Liver (tissue), 9 donors: ENCODE measurements around the gene IL20. TPM values are rescaled to one million over a fixed set of nuclear protein-coding genes. Genes with fewer than 3 reads are reported as not detected.

ENCODE experiments used
- DNase-seq: peaks from one replicate; pipeline ENCODE4 v3.0.0-alpha.2; 2017; ENCODE audit warnings: low spot score
- H3K27ac ChIP-seq, 2 donors: one replicate each; pipeline ENCODE4 v1.7.0; 2013; ENCODE audit warnings: inconsistent platforms in 2 of 2, low read length in 2 of 2, control low read depth in 1 of 2, low read depth in 1 of 2, mild to moderate bottlenecking in 1 of 2
- H3K27me3 ChIP-seq, 4 donors: one replicate each; pipeline versions ENCODE4 v1.6.1 to v1.7.0; 2013; ENCODE audit warnings: low read length in 3 of 4, inconsistent platforms in 1 of 4, mild to moderate bottlenecking in 1 of 4, moderate library complexity in 1 of 4; ENCODE audit not compliant: control insufficient read depth in 4 of 4, insufficient read depth in 4 of 4
- H3K36me3 ChIP-seq, 4 donors: one replicate each; pipeline versions ENCODE4 v1.6.1 to v1.7.0; 2013; ENCODE audit warnings: low read length in 3 of 4, mild to moderate bottlenecking in 3 of 4, low read depth in 1 of 4, moderate library complexity in 1 of 4; ENCODE audit not compliant: control insufficient read depth in 4 of 4, insufficient read depth in 3 of 4
- H3K4me1 ChIP-seq, 4 donors: one replicate each; pipeline versions ENCODE4 v1.6.1 to v1.7.0; 2013; ENCODE audit warnings: low read length in 3 of 4, mild to moderate bottlenecking in 3 of 4, moderate library complexity in 1 of 4; ENCODE audit not compliant: control insufficient read depth in 4 of 4, insufficient read depth in 4 of 4
- H3K4me3 ChIP-seq, 3 donors: one replicate each; pipeline versions ENCODE4 v1.6.1 to v1.7.0; 2013; ENCODE audit warnings: low read length in 3 of 3, control low read depth in 1 of 3, low read depth in 1 of 3, mild to moderate bottlenecking in 1 of 3
- H3K9ac ChIP-seq, 2 donors: one replicate each; pipeline ENCODE4 v1.7.0; 2013; ENCODE audit warnings: low read length in 2 of 2, mild to moderate bottlenecking in 2 of 2, moderate library complexity in 2 of 2, control low read depth in 1 of 2, low read depth in 1 of 2
- H3K9me3 ChIP-seq, 4 donors: one replicate each; pipeline versions ENCODE4 v1.6.1 to v1.7.0; 2013; ENCODE audit warnings: low read length in 3 of 4; ENCODE audit not compliant: control insufficient read depth in 4 of 4
- EGR1 ChIP-seq, 2 donors: IDR thresholded peaks; 2 replicates each; pipeline ENCODE4 v1.6.1; 2016 to 2018; ENCODE audit warnings: antibody characterized with exemption in 2 of 2, low read depth in 2 of 2
- FOXA1 ChIP-seq: IDR thresholded peaks from 2 replicates; pipeline ENCODE4 v1.6.1; 2016; ENCODE audit warnings: antibody characterized with exemption
- FOXA2 ChIP-seq: IDR thresholded peaks from 2 replicates; pipeline ENCODE4 v1.6.1; 2016; ENCODE audit warnings: antibody characterized with exemption
- GABPA ChIP-seq, 2 donors: IDR thresholded peaks in 1 of 2; conservative IDR thresholded peaks in 1 of 2; 2 replicates each; pipeline ENCODE4 v1.6.1; 2016; ENCODE audit warnings: antibody characterized with exemption in 2 of 2, mild to moderate bottlenecking in 1 of 2, moderate library complexity in 1 of 2
- HNF4A ChIP-seq, 2 donors: conservative IDR thresholded peaks; 2 replicates each; pipeline ENCODE4 v1.6.1; 2016; ENCODE audit warnings: antibody characterized with exemption in 2 of 2, mild to moderate bottlenecking in 2 of 2
- HNF4G ChIP-seq: IDR thresholded peaks from 2 replicates; pipeline ENCODE4 v1.6.1; 2016; ENCODE audit warnings: antibody characterized with exemption
- JUND ChIP-seq, 2 donors: IDR thresholded peaks; 2 replicates each; pipeline ENCODE4 v1.6.1; 2016; ENCODE audit warnings: antibody characterized with exemption in 2 of 2
- NR2F2 ChIP-seq: IDR thresholded peaks from 2 replicates; pipeline ENCODE4 v1.6.1; 2016; ENCODE audit warnings: antibody characterized with exemption
- RAD21 ChIP-seq, 2 donors: IDR thresholded peaks; 2 replicates each; pipeline ENCODE4 v1.6.1; 2016; ENCODE audit warnings: antibody characterized with exemption in 2 of 2, mild to moderate bottlenecking in 2 of 2
- REST ChIP-seq: IDR thresholded peaks from 2 replicates; pipeline ENCODE4 v1.6.1; 2016; ENCODE audit warnings: antibody characterized with exemption, mild to moderate bottlenecking
- SP1 ChIP-seq: IDR thresholded peaks from 2 replicates; pipeline ENCODE4 v1.6.1; 2018; ENCODE audit warnings: antibody characterized with exemption, mild to moderate bottlenecking
- TAF1 ChIP-seq: conservative IDR thresholded peaks from 2 replicates; pipeline ENCODE4 v1.6.1; 2016; ENCODE audit warnings: antibody characterized with exemption, mild to moderate bottlenecking
- WGBS: extraction: QIAGEN DNeasy Blood & Tissue Kit; methylation state at CpG from one replicate; pipeline ENCODE4 v1.1.7; 2013; 5-methylcytosine and 5-hydroxymethylcytosine counted together
- polyA plus RNA-seq, 2 donors: library from polyadenylated mRNA; stranded (reverse) in 1 of 2; unstranded in 1 of 2; fragments of 200-250 nt in 1 of 2; fragments of >200 nt in 1 of 2; fragmentation: Nextera tagmentation in 1 of 2; extraction: Ambion mirVana in 1 of 2; gene quantifications; one replicate each; pipeline versions ENCODE4 v1.2.1 to v1.2.3, GENCODE V29; 2013 to 2015
- total RNA-seq, 2 donors: library from RNA; depleted of rRNA; stranded (reverse); fragments of >200 nt; gene quantifications; one replicate each; pipeline ENCODE4 v1.2.3, GENCODE V29; 2014
- TF ChIP-seq, protein P1 (sequence below): IDR thresholded peaks from 2 replicates; pipeline ENCODE4 v1.6.1; 2016; ENCODE audit warnings: antibody characterized with exemption
- TF ChIP-seq, protein P2 (sequence below): IDR thresholded peaks from 2 replicates; pipeline ENCODE4 v1.6.1; 2016; ENCODE audit warnings: antibody characterized with exemption
- TF ChIP-seq, protein P3 (sequence below): fragments of 150-350 bp; IDR thresholded peaks from 2 replicates; pipeline ENCODE4 v1.5.1; 2017; ENCODE audit warnings: improper control_type of control experiment, low read depth, low read length; ENCODE audit not compliant: missing input control
- donor health status: healthy.
- donor health status: healthy.
- donor health status: healthy.
- donor health status: healthy.
- donor health status: healthy.

IL20 gene
- total and polyA plus RNA-seq, 4 donors: 0.17 TPM; not detected in 3

DNA sequence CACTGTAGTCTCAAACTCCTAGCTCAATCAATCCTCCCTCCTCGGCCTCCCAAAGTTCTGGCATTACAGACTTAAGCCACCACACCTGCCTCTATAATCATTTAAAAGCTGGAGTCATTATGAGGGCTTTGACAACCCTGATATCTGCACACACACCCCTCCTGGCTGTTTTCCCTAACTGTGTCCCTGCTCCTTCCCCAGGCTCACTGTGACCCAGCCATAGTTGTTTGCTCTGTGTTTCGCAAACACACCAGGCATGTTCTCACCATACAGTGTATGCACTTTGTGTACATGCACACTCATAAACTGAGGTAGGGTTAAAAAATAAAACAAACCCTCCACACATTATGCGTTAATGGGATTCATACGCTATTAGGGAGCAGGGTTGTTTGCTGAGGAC, 21.8 kb upstream of the IL20 start:
- 87% methylated on average over 4 of the region's 4 CpGs for WGBS
- Histone ChIP-seq H3K9me3 (no peaks in the 10 kb centered on the region), H3K27ac (no peak overlapping the region), H3K4me3 (no peak overlapping the region), H3K36me3 (no peaks in the 10 kb centered on the region), H3K9ac (no peak overlapping the region), H3K27me3 (no peaks in the 10 kb centered on the region), H3K4me1 (peaks cover 0 to 4% (median 0%) of the 10 kb centered on the region in 4 donors)
- TF ChIP-seq HNF4A (conservative IDR thresholded peaks at IDR 0.05): no peak
- TF ChIP-seq SP1: no peak
- TF ChIP-seq, protein P1, sequence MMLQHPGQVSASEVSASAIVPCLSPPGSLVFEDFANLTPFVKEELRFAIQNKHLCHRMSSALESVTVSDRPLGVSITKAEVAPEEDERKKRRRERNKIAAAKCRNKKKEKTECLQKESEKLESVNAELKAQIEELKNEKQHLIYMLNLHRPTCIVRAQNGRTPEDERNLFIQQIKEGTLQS: no peak
- no peak for TF ChIP-seq HNF4G
- TF ChIP-seq, protein P2, sequence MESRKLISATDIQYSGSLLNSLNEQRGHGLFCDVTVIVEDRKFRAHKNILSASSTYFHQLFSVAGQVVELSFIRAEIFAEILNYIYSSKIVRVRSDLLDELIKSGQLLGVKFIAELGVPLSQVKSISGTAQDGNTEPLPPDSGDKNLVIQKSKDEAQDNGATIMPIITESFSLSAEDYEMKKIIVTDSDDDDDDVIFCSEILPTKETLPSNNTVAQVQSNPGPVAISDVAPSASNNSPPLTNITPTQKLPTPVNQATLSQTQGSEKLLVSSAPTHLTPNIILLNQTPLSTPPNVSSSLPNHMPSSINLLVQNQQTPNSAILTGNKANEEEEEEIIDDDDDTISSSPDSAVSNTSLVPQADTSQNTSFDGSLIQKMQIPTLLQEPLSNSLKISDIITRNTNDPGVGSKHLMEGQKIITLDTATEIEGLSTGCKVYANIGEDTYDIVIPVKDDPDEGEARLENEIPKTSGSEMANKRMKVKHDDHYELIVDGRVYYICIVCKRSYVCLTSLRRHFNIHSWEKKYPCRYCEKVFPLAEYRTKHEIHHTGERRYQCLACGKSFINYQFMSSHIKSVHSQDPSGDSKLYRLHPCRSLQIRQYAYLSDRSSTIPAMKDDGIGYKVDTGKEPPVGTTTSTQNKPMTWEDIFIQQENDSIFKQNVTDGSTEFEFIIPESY: no peak
- no peak for TF ChIP-seq EGR1 (IDR thresholded peaks at IDR 0.05; ENCODE audit: low read depth in 2 of 2)
- TF ChIP-seq REST: no peak
- no peak for TF ChIP-seq NR2F2
- no peak for TF ChIP-seq JUND (IDR thresholded peaks at IDR 0.05)
- TF ChIP-seq TAF1: no peak
- no peak for TF ChIP-seq FOXA1
- DNase-seq: no peak

DNA sequence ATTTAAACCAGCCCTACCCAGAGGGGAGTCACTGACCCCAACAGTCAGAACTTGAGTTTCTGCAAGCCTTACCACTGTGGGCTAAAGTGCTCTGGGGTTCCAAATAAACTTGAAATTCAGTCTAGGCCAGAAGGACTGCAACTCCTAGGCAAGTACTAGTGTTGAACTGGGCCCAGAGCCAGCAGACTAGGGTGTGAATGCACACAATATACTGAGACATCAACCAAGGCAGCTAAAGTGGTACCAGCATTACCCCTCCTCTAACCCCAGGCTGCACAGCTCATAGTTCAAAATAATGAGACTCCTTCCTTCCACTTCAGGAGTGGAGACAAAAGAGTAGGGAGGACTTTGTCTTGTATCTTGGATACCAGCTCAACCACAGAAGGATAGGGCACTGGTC, 18.9 kb upstream of the IL20 start:
- no peaks in the 10 kb centered on the region for H3K36me3 ChIP-seq
- H3K27me3 ChIP-seq: no peaks in the 10 kb centered on the region
- no peak overlapping the region for H3K4me3 ChIP-seq
- no peaks in the 10 kb centered on the region for H3K9me3 ChIP-seq
- peaks cover 0 to 4% (median 0%) of the 10 kb centered on the region in 4 donors for H3K4me1 ChIP-seq
- H3K27ac ChIP-seq: no peak overlapping the region
- DNase-seq: no peak
- no peak for TF ChIP-seq FOXA1
- TF ChIP-seq HNF4G: no peak
- TF ChIP-seq FOXA2: no peak
- H3K9ac ChIP-seq: no peak overlapping the region

GRCh38 chr1:206847337-206847834, 18.0 kb upstream of the IL20 start:
- H3K4me1 ChIP-seq: peaks cover 0 to 4% (median 0%) of the 10 kb centered on the region in 4 donors
- 95% methylated on average over 3 of the region's 3 CpGs for WGBS
- no peaks in the 10 kb centered on the region for H3K36me3 ChIP-seq
- H3K27ac ChIP-seq: no peak overlapping the region
- no peaks in the 10 kb centered on the region for H3K9me3 ChIP-seq
- no peak overlapping the region for H3K4me3 ChIP-seq
- H3K9ac ChIP-seq: no peak overlapping the region
- H3K27me3 ChIP-seq: no peaks in the 10 kb centered on the region
- DNase-seq: peak; percentile 59
- TF ChIP-seq, protein P2: no peak
- no peak for TF ChIP-seq TAF1
- TF ChIP-seq RAD21 (IDR thresholded peaks at IDR 0.05): no peak
- TF ChIP-seq GABPA (IDR thresholded peaks at IDR 0.05 in 1 of 2, conservative IDR thresholded peaks at IDR 0.05 in 1 of 2): no peak
- TF ChIP-seq, protein P3, sequence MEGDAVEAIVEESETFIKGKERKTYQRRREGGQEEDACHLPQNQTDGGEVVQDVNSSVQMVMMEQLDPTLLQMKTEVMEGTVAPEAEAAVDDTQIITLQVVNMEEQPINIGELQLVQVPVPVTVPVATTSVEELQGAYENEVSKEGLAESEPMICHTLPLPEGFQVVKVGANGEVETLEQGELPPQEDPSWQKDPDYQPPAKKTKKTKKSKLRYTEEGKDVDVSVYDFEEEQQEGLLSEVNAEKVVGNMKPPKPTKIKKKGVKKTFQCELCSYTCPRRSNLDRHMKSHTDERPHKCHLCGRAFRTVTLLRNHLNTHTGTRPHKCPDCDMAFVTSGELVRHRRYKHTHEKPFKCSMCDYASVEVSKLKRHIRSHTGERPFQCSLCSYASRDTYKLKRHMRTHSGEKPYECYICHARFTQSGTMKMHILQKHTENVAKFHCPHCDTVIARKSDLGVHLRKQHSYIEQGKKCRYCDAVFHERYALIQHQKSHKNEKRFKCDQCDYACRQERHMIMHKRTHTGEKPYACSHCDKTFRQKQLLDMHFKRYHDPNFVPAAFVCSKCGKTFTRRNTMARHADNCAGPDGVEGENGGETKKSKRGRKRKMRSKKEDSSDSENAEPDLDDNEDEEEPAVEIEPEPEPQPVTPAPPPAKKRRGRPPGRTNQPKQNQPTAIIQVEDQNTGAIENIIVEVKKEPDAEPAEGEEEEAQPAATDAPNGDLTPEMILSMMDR: no peak
